Esophagus squamous epithelium (tissue), 5 donors: Measurements from ENCODE around the gene CYP27B1. TPM values are rescaled to one million over a fixed set of nuclear protein-coding genes. Genes with fewer than 3 reads are reported as not detected.
A peak's percentile ranks its signal among the peaks of the same experiment; 100 is the strongest.

Experiments
- DNase-seq: peaks from one replicate; lab custom pipeline; 2025; lab: John Stamatoyannopoulos, UW
- H3K27ac ChIP-seq, 4 donors: fragments of 200-600 bp; sonication (generic); one replicate each; pipeline ENCODE4 v1.5.1; 2016 to 2019; ENCODE audit warnings: mild to moderate bottlenecking in 1 of 4
- H3K27me3 ChIP-seq, 4 donors: fragments of 200-600 bp; sonication (generic); 1 replicate in 3 of 4; 2 replicates in 1 of 4; pipeline versions ENCODE4 v1.5.1 to v1.6.0; 2017 to 2021; ENCODE audit warnings: antibody characterized with exemption in 1 of 4
- H3K36me3 ChIP-seq, 3 donors: fragments of 200-600 bp; sonication (generic); one replicate each; pipeline ENCODE4 v1.5.1; 2016 to 2019
- H3K4me1 ChIP-seq, 3 donors: fragments of 200-600 bp; sonication (generic); one replicate each; pipeline ENCODE4 v1.5.1; 2017 to 2019
- H3K4me3 ChIP-seq, 4 donors: fragments of 200-600 bp; sonication (generic); 1 replicate in 3 of 4; 2 replicates in 1 of 4; pipeline ENCODE4 v1.5.1; 2016 to 2019; ENCODE audit warnings: mild to moderate bottlenecking in 2 of 4, moderate library complexity in 1 of 4
- H3K9me3 ChIP-seq, 3 donors: fragments of 200-600 bp; sonication (generic); one replicate each; pipeline ENCODE4 v1.5.1; 2016 to 2019
- POLR2A ChIP-seq, 4 donors: fragments of 450-650 bp; IDR thresholded peaks; one replicate each; pipeline ENCODE4 v1.6.1; 2017; ENCODE audit warnings: antibody characterized with exemption in 4 of 4, mild to moderate bottlenecking in 4 of 4, moderate library complexity in 3 of 4
- WGBS, 2 donors: methylation state at CpG; one replicate each; pipeline ENCODE4 v1.1.5; 2018; 5-methylcytosine and 5-hydroxymethylcytosine counted together
- intact Hi-C: fragments of 100-400 bp; cut with DNase I; formaldehyde crosslinking; loops from one replicate; pipeline ENCODE4 v1.15.0; 2022
- total RNA-seq, 4 donors: library from RNA; depleted of rRNA; stranded (reverse); fragments of >200 nt; gene quantifications; one replicate each; pipeline ENCODE4 v1.1.0, GENCODE V29; 2016
- TF ChIP-seq, protein P1 (sequence below), 6 experiments: fragments of 450-650 bp in 4 of 6; fragments of 200-600 bp in 2 of 6; sonication (generic) in 2 of 6; IDR thresholded peaks; one replicate each; pipeline ENCODE4 v1.5.1; 2016 to 2019; ENCODE audit warnings: antibody characterized with exemption in 6 of 6, mild to moderate bottlenecking in 4 of 6, moderate library complexity in 4 of 6
- donor health status: DM: yes; HTN: yes; CAD: no.

The CYP27B1 gene
- total RNA-seq, 4 donors from 2014 or later, result 0.18 to 1.7 (median 1.1) TPM

DNA sequence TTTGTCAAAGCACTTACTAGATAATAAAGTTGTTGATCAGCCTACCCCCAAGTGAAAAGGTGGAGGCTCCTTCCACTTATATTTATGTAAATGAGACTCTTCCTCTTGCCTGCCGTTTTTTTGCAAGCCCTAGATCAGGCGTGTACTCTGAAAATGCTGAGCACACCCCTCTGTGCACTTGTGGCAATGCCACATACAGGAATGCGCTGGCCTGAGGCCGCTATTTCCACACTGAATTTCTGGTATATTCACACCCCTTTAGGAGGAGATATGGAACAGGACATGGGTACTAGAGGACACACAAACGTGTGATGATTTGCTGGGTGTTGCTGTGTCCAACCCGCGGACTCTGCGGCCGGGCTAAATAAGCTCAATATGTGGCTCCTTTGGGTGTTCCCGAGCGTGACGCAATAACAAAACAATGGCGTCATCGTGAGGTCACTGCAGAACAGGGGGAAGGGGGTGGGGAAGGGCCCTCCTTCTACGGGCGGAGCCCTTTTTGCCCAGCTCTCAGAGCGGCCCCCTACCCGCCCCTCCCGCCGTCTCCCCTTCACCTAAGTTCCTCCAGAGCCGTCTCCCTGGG is 22.6 kb downstream of the CYP27B1 start:
- 6 to 7% methylated on average over 3 to 18 of the region's 21 CpGs for WGBS, 2 donors
- TF ChIP-seq, protein P1, sequence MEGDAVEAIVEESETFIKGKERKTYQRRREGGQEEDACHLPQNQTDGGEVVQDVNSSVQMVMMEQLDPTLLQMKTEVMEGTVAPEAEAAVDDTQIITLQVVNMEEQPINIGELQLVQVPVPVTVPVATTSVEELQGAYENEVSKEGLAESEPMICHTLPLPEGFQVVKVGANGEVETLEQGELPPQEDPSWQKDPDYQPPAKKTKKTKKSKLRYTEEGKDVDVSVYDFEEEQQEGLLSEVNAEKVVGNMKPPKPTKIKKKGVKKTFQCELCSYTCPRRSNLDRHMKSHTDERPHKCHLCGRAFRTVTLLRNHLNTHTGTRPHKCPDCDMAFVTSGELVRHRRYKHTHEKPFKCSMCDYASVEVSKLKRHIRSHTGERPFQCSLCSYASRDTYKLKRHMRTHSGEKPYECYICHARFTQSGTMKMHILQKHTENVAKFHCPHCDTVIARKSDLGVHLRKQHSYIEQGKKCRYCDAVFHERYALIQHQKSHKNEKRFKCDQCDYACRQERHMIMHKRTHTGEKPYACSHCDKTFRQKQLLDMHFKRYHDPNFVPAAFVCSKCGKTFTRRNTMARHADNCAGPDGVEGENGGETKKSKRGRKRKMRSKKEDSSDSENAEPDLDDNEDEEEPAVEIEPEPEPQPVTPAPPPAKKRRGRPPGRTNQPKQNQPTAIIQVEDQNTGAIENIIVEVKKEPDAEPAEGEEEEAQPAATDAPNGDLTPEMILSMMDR (IDR thresholded peaks at IDR 0.05), result no peak
- TF ChIP-seq POLR2A (IDR thresholded peaks at IDR 0.05), result no peak
- intact Hi-C loops, result no loop called here
- Histone ChIP-seq H3K27me3 (peaks cover 0 to 31% (median 3%) of the 10 kb centered on the region in 4 donors), H3K4me1 (peaks cover under 1 to 32% (median 8%) of the 10 kb centered on the region in 3 donors), H3K9me3 (no peaks in the 10 kb centered on the region), H3K36me3 (peaks cover 7 to 31% (median 18%) of the 10 kb centered on the region in 3 donors), H3K27ac (peak overlapping the region; percentile 94 to 99 (median 96)), H3K4me3 (peak overlapping the region; percentile 75 to 91 (median 80))
- peak; percentile 48 for DNase-seq

DNA sequence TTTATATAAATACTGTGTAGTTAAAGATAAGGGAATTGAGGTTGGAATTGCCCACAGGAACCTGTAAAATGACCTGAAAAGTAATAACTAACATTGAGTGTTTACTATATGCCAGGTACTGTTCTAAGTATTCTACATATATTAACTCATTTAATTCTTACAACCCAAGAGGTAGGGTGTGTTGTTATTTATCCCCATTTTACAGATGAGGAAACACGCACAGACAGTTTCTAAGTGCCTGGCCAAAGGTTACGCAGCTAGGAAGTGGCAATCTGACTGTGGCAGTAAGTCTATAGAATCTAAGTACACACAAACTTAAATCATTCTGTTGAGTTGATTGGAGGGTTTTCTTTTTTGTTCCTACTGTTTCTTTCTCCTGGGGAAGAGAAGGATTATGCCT is 23.1 kb downstream of the CYP27B1 start:
- WGBS, 2 donors, result 65 to 79% methylated on average over 2 of the region's 2 CpGs
- Histone ChIP-seq H3K27ac (peak overlapping the region in 2 of 4 donors; percentile 96 to 99), H3K27me3 (peaks cover under 1 to 36% (median 8%) of the 10 kb centered on the region in 4 donors), H3K4me3 (no peak overlapping the region), H3K4me1 (peaks cover 5 to 36% (median 10%) of the 10 kb centered on the region in 3 donors), H3K36me3 (peaks cover 2 to 26% (median 15%) of the 10 kb centered on the region in 3 donors), H3K9me3 (no peaks in the 10 kb centered on the region)
- TF ChIP-seq, protein P1 (IDR thresholded peaks at IDR 0.05), result no peak
- no peak for TF ChIP-seq POLR2A (IDR thresholded peaks at IDR 0.05)
- intact Hi-C loops, result no loop called here
- no peak for DNase-seq

DNA sequence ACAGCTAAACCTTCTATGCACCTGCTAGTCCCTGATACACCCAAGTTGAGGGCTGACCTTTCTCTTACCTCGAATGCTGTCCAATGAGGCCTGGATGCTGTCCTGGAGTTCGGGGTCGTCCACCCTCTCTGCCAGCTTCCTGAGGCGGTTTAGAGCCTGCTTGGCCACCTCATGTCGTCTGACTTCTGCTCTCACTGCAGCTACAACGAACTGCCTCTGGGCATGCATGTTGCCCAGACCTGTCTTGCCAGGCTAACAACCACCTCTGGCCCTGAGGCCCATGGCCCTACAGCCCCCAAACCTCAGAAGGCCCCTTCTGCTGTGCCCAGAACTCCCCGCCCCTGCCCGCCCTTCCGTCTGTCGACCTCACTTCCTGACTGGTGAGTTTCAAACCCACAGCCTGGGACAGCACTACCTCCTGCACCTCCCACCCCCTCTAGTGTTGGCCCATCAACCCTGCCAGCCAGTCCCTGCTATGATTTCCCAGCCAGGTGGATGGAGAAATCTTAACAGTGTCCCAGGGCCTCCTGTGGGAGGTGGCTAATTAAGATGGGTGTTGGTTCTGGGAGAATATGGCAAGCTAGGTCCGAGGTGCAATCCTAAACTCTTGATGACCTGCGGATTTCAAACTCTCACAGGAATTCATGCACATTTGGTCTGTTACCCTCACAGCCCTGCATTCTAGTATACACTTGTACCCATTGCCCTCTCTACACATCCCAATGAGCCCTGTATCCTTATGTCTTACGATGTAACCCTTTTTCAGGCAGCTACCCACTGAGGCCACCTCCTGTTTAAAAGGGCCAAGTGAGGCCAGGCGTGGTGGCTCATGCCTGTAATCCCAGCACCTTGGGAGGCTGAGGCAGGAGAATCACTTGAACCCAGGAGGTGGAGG is 24.8 kb downstream of the CYP27B1 start:
- Histone ChIP-seq H3K27me3 (peaks cover 15 to 53% (median 22%) of the 10 kb centered on the region in 4 donors), H3K36me3 (peaks cover 0 to 15% (median 3%) of the 10 kb centered on the region in 3 donors), H3K9me3 (no peaks in the 10 kb centered on the region), H3K4me3 (peak overlapping the region in 3 of 4 donors; percentile 23 to 57 (median 34)), H3K27ac (peak overlapping the region in 2 of 4 donors; percentile 45 to 57), H3K4me1 (peaks cover 22 to 53% (median 22%) of the 10 kb centered on the region in 3 donors)
- no peak for DNase-seq
- intact Hi-C loops, result no loop called here
- TF ChIP-seq, protein P1 (IDR thresholded peaks at IDR 0.05), result peak in 4 of 6 experiments; percentile 5 to 39 (median 23)
- TF ChIP-seq POLR2A (IDR thresholded peaks at IDR 0.05), result no peak
- WGBS, 2 donors, result 33 to 44% methylated on average over 7 to 8 of the region's 14 CpGs

DNA sequence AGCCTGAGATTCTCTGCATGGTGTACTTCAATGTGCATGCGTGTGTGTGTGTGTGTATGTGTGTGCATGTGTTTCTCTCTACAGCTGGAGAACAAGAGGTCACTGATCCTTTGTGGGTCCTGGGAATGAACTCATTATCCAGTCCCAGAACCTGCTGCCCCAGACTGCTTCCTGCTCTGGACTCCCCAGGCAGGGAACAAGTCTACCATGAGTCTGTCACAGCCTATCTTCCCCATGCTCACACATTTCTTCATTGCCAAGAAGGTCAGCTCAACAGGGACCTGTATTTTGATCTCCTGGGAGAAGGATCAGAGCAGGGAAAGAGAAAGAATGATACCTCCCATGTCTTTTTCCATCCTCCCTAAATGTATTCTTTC is 25.5 kb downstream of the CYP27B1 start:
- peak overlapping the region in 3 of 4 donors; percentile 23 to 57 (median 34) for H3K4me3 ChIP-seq
- H3K4me1 ChIP-seq, result peaks cover 24 to 60% (median 26%) of the 10 kb centered on the region in 3 donors
- peaks cover 17 to 60% (median 27%) of the 10 kb centered on the region in 4 donors for H3K27me3 ChIP-seq
- DNase-seq, result no peak
- no peak for TF ChIP-seq POLR2A (IDR thresholded peaks at IDR 0.05)
- TF ChIP-seq, protein P1 (IDR thresholded peaks at IDR 0.05), result no peak
- H3K27ac ChIP-seq, result peak overlapping the region in 2 of 4 donors; percentile 45 to 57
- H3K9me3 ChIP-seq, result no peaks in the 10 kb centered on the region
- peaks cover 0 to 11% (median 0%) of the 10 kb centered on the region in 3 donors for H3K36me3 ChIP-seq
- intact Hi-C loops, result no loop called here
- 38% methylated on average over 1 of the region's 1 CpG; no CpG with 5 or more reads in 1 of the 2 donors for WGBS, 2 donors
